Naive thymus-derived CD4-positive, alpha-beta T cell (primary cell): ENCODE results near the gene GNG14. TPM values are rescaled to one million over a fixed set of nuclear protein-coding genes. Genes with fewer than 3 reads are reported as not detected.
A peak's percentile ranks its signal among the peaks of the same experiment; 100 is the strongest.

Source experiments
- ATAC-seq: fragments of 150-1000 bp; cut with Tn5 transposase; 2 replicates; pipeline ENCODE4 v1.10.0; 2021; ENCODE audit warnings: mild to moderate bottlenecking, moderate library complexity
- CTCF ChIA-PET: fragments of 350-600 bp; sonication (Branson Sonifier 250); formaldehyde crosslinking; loops from one replicate; lab custom pipeline; 2021; ENCODE audit warnings: antibody characterized with exemption; lab: Charles Lee
- POLR2A ChIA-PET: fragments of 350-600 bp; sonication (Branson Sonifier 250); formaldehyde crosslinking; loops from one replicate; lab custom pipeline; 2021; ENCODE audit warnings: antibody characterized with exemption, inconsistent platforms; lab: Charles Lee
- DNase-seq, 9 donors: peaks; one replicate each; pipeline versions ENCODE4 v3.0.0 to v3.0.0-alpha.2; 2020 to 2022; ENCODE audit warnings: mixed read lengths in 1 of 9
- H3K27ac ChIP-seq: one replicate; pipeline ENCODE4 v1.7.0; 2013; ENCODE audit warnings: mild to moderate bottlenecking, low read depth, low read length, moderate library complexity
- H3K27me3 ChIP-seq, 2 donors: one replicate each; pipeline ENCODE4 v1.7.0; 2013; ENCODE audit warnings: low read length in 2 of 2, mild to moderate bottlenecking in 2 of 2, moderate library complexity in 2 of 2; ENCODE audit not compliant: control insufficient read depth in 2 of 2, insufficient read depth in 2 of 2
- H3K36me3 ChIP-seq, 3 experiments: 1 replicate in 2 of 3; 2 replicates in 1 of 3; pipeline ENCODE4 v1.7.0; 2013; ENCODE audit warnings: low read length in 3 of 3, mild to moderate bottlenecking in 3 of 3, moderate library complexity in 1 of 3; ENCODE audit not compliant: insufficient read depth in 3 of 3, control insufficient read depth in 2 of 3
- H3K4me1 ChIP-seq, 2 donors: one replicate each; pipeline ENCODE4 v1.7.0; 2013; ENCODE audit warnings: low read length in 2 of 2, mild to moderate bottlenecking in 2 of 2, moderate library complexity in 1 of 2; ENCODE audit not compliant: control insufficient read depth in 2 of 2, insufficient read depth in 2 of 2
- H3K4me3 ChIP-seq: 2 replicates; pipeline ENCODE4 v1.7.0; 2013; ENCODE audit warnings: mild to moderate bottlenecking, low read length
- H3K9me3 ChIP-seq, 3 experiments: 1 replicate in 2 of 3; 2 replicates in 1 of 3; pipeline ENCODE4 v1.7.0; 2013; ENCODE audit warnings: low read length in 3 of 3; ENCODE audit not compliant: control insufficient read depth in 2 of 3
- H3K27ac Mint-ChIP-seq, 9 donors: one replicate each; pipeline ENCODE4 v1.8.0; 2020 to 2022; ENCODE audit warnings: mixed read lengths in 9 of 9, mild to moderate bottlenecking in 8 of 9, moderate library complexity in 5 of 9, inconsistent platforms in 2 of 9
- H3K27me3 Mint-ChIP-seq, 5 donors: one replicate each; pipeline ENCODE4 v1.8.0; 2021 to 2022; ENCODE audit warnings: mixed read lengths in 5 of 5, mild to moderate bottlenecking in 1 of 5
- H3K36me3 Mint-ChIP-seq, 5 donors: one replicate each; pipeline ENCODE4 v1.8.0; 2020 to 2022; ENCODE audit warnings: mixed read lengths in 5 of 5, mild to moderate bottlenecking in 3 of 5, inconsistent platforms in 1 of 5
- H3K4me1 Mint-ChIP-seq, 7 donors: one replicate each; pipeline ENCODE4 v1.8.0; 2020 to 2022; ENCODE audit warnings: mixed read lengths in 7 of 7, mild to moderate bottlenecking in 3 of 7, inconsistent platforms in 1 of 7
- H3K4me3 Mint-ChIP-seq, 10 donors: one replicate each; pipeline ENCODE4 v1.8.0; 2020 to 2022; ENCODE audit warnings: mild to moderate bottlenecking in 10 of 10, mixed read lengths in 10 of 10, moderate library complexity in 6 of 10, inconsistent platforms in 2 of 10
- H3K9me3 Mint-ChIP-seq, 11 donors: one replicate each; pipeline ENCODE4 v1.8.0; 2020 to 2022; ENCODE audit warnings: mixed read lengths in 11 of 11, mild to moderate bottlenecking in 4 of 11, inconsistent platforms in 1 of 11, moderate library complexity in 1 of 11
- intact Hi-C, 2 donors: fragments of 100-400 bp; cut with micrococcal nuclease; formaldehyde crosslinking; loops; one replicate each; pipeline ENCODE4 v1.15.1; 2023
- polyA plus RNA-seq, 2 donors: library from polyadenylated mRNA; unstranded; fragments of 300-500 nt; fragmentation: Illumina TruSeq; gene quantifications; one replicate each; pipeline ENCODE4 v1.2.3, GENCODE V29; 2021
- total RNA-seq, 6 experiments: library from RNA in 5 of 6; stranded (reverse) in 5 of 6; gene quantifications; 1 replicate in 5 of 6; 2 replicates in 1 of 6; pipeline ENCODE4 v1.2.3 and lab custom pipeline; 2021 to 2026

GNG14 gene
- total and polyA plus RNA-seq, 7 experiments from 2014 or later: not detected

GRCh38 chr19:12720851-12721655 is 33.3 kb downstream of the GNG14 start:
- Histone ChIP-seq H3K9me3 (no peaks in the 10 kb centered on the region), H3K4me1 (peaks cover 11 to 16% of the 10 kb centered on the region in 2 donors), H3K36me3 (peaks cover 0 to 16% (median 3%) of the 10 kb centered on the region in 3 experiments), H3K27ac (peak overlapping the region; percentile 85), H3K4me3 (peak overlapping the region; percentile 71), H3K27me3 (no peaks in the 10 kb centered on the region)
- peak overlapping the region; percentile 88 to 97 (median 93) for H3K27ac Mint-ChIP-seq
- intact Hi-C loops: loop anchor here (5.0 kb wide), 5 partner anchors 39 to 216 kb away; partner anchors contain the start of genes CALR (in 2 of the 2), DHPS (in 1 of the 2), MAN2B1 (in 1 of the 2) and WDR83 (in 1 of the 2)
- peaks cover 24 to 43% (median 39%) of the 10 kb centered on the region in 7 donors for H3K4me1 Mint-ChIP-seq
- peaks cover 0 to 1% (median 0%) of the 10 kb centered on the region in 11 donors for H3K9me3 Mint-ChIP-seq
- H3K27me3 Mint-ChIP-seq: peaks cover 0 to 2% (median 0%) of the 10 kb centered on the region in 5 donors
- POLR2A ChIA-PET: interaction anchor here (0.9 to 6.0 kb wide), 10 partner anchors 13 to 110 kb away, joined by 3 to 129 read pairs (median 6); partner anchors contain the start of genes FBXW9, GET3, JUNB and RNASEH2A
- ATAC-seq (no peak), DNase-seq (peak in 3 of 9 donors; percentile 22 to 40 (median 24))
- H3K36me3 Mint-ChIP-seq: peaks cover 0 to 16% (median 4%) of the 10 kb centered on the region in 5 donors
- CTCF ChIA-PET: interaction anchor here (0.6 to 3.1 kb wide), 6 partner anchors 13 to 117 kb away, joined by 3 to 13 read pairs (median 3); partner anchors contain the start of gene TRIR
- H3K4me3 Mint-ChIP-seq: peak overlapping the region; percentile 86 to 96 (median 94)

- Histone ChIP-seq H3K4me3 (peak overlapping the region; percentile 71), H3K4me1 (peaks cover 11 to 16% of the 10 kb centered on the region in 2 donors), H3K27ac (peak overlapping the region; percentile 85), H3K27me3 (no peaks in the 10 kb centered on the region), H3K9me3 (no peaks in the 10 kb centered on the region), H3K36me3 (peaks cover 0 to 10% (median 3%) of the 10 kb centered on the region in 3 experiments)
- intact Hi-C loops: loop anchor here (1.0 to 5.0 kb wide), 9 partner anchors 12 to 215 kb away; partner anchors contain the start of genes CALR (in 2 of the 2), DHPS (in 2 of the 2), FBXW9 (in 2 of the 2) and TRIR (in 2 of the 2)
- Mint-ChIP-seq H3K27ac (peak overlapping the region; percentile 90 to 97 (median 95)), H3K4me3 (peak overlapping the region; percentile 91 to 96 (median 94)), H3K27me3 (peaks cover 0 to 2% (median 0%) of the 10 kb centered on the region in 5 donors), H3K36me3 (peaks cover 0 to 16% (median 0%) of the 10 kb centered on the region in 5 donors), H3K4me1 (peaks cover 20 to 43% (median 38%) of the 10 kb centered on the region in 7 donors), H3K9me3 (peaks cover 0 to 1% (median 0%) of the 10 kb centered on the region in 11 donors)
- CTCF ChIA-PET: interaction anchor here (0.6 to 3.1 kb wide), 4 partner anchors 10 to 38 kb away, joined by 3 to 13 read pairs (median 7); partner anchors contain the start of gene TRIR
- DNase-seq (peak in 4 of 9 donors; percentile 30 to 57 (median 54)), ATAC-seq (peak; percentile 50)
- POLR2A ChIA-PET: interaction anchor here (0.7 to 6.0 kb wide), 10 partner anchors 12 to 146 kb away, joined by 3 to 129 read pairs (median 5); partner anchors contain the start of genes FBXW9, GET3, JUNB and RNASEH2A
Measured at GRCh38 chr19:12721656-12722565, 34.1 kb downstream of the GNG14 start.

- Mint-ChIP-seq H3K4me3 (peak overlapping the region; percentile 86 to 96 (median 93)), H3K27ac (peak overlapping the region; percentile 89 to 97 (median 95)), H3K9me3 (peaks cover 0 to 1% (median 0%) of the 10 kb centered on the region in 11 donors), H3K27me3 (peaks cover 0 to 2% (median 0%) of the 10 kb centered on the region in 5 donors), H3K36me3 (peaks cover 0 to 16% (median 0%) of the 10 kb centered on the region in 5 donors), H3K4me1 (peaks cover 20 to 43% (median 38%) of the 10 kb centered on the region in 7 donors)
- H3K4me3 ChIP-seq: peak overlapping the region; percentile 91
- H3K27ac ChIP-seq: peak overlapping the region; percentile 85
- DNase-seq: peak; percentile 66 to 97 (median 91)
- H3K9me3 ChIP-seq: no peaks in the 10 kb centered on the region
- intact Hi-C loops: loop anchor here (1.0 to 5.0 kb wide), 9 partner anchors 12 to 215 kb away; partner anchors contain the start of genes CALR (in 2 of the 2), DHPS (in 2 of the 2), FBXW9 (in 2 of the 2) and TRIR (in 2 of the 2)
- H3K36me3 ChIP-seq: peaks cover 0 to 13% (median 3%) of the 10 kb centered on the region in 3 experiments
- CTCF ChIA-PET: interaction anchor here (1.0 to 3.1 kb wide), 3 partner anchors 11 to 75 kb away, joined by 3 to 13 read pairs (median 9); partner anchors contain the start of gene TRIR
- H3K4me1 ChIP-seq: peaks cover 11 to 16% of the 10 kb centered on the region in 2 donors
- no peaks in the 10 kb centered on the region for H3K27me3 ChIP-seq
- ATAC-seq: peak; percentile 96
- POLR2A ChIA-PET: interaction anchor here (0.6 to 6.0 kb wide), 14 partner anchors 8 to 216 kb away, joined by 3 to 129 read pairs (median 4); partner anchors contain the start of genes DHPS, FBXW9, GET3 and JUNB
Measured at GRCh38 chr19:12722566-12723380, 35.0 kb downstream of the GNG14 start.

GRCh38 chr19:12723381-12723640 is 35.5 kb downstream of the GNG14 start:
- Mint-ChIP-seq H3K9me3 (peaks cover 0 to 1% (median 0%) of the 10 kb centered on the region in 11 donors), H3K4me1 (peaks cover 20 to 43% (median 37%) of the 10 kb centered on the region in 7 donors), H3K4me3 (peak overlapping the region; percentile 86 to 96 (median 93)), H3K27me3 (peaks cover 0 to 2% (median 0%) of the 10 kb centered on the region in 5 donors), H3K27ac (peak overlapping the region in 8 of 9 donors; percentile 89 to 97 (median 94)), H3K36me3 (peaks cover 0 to 16% (median 0%) of the 10 kb centered on the region in 5 donors)
- Histone ChIP-seq H3K4me1 (peaks cover 11 to 16% of the 10 kb centered on the region in 2 donors), H3K27ac (peak overlapping the region; percentile 85), H3K9me3 (no peaks in the 10 kb centered on the region), H3K4me3 (peak overlapping the region; percentile 91), H3K27me3 (no peaks in the 10 kb centered on the region), H3K36me3 (peaks cover 0 to 17% (median 3%) of the 10 kb centered on the region in 3 experiments)
- intact Hi-C loops: loop anchor here (2.0 to 5.0 kb wide), 6 partner anchors 41 to 214 kb away; partner anchors contain the start of genes CALR (in 2 of the 2), DHPS (in 1 of the 2), MAN2B1 (in 1 of the 2) and WDR83 (in 1 of the 2)
- ATAC-seq (no peak), DNase-seq (no peak)
- ChIA-PET CTCF (interaction anchor here (0.7 to 3.1 kb wide), 5 partner anchors 10 to 960 kb away, joined by 3 to 13 read pairs (median 3); partner anchors contain the start of gene TRIR), POLR2A (interaction anchor here (0.6 to 6.0 kb wide), 12 partner anchors 9 to 216 kb away, joined by 3 to 129 read pairs (median 4); partner anchors contain the start of genes DHPS, FBXW9, GET3 and JUNB)
